ENCODE measurements around the gene UBQLN3. TPM values are rescaled to one million over a fixed set of nuclear protein-coding genes. Genes with fewer than 3 reads are reported as not detected.

Gene UBQLN3
- 0.14 TPM for total RNA-seq
- long read RNA-seq, result 0 reads

DNA sequence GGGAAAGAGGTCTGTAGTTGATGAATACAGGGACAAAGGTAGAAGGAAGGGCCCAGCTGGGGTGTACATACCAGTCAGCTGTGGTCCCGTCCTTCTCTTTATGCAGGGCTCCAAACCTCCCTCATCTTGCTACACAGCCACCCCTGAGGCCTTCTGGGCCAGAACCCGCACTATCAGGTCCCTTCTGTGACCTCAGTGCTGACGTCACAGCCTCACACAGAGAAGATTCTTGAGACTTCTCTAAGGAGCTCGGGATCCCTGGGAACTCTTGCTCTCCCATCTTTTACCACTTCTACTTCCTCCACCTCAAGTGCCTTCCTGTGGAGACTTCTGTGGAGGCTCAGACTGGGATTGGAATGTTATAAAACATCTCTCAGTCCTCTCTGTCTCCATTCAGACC is at the start of gene UBQLN3:
TSS of gene UBQLN3 (minus strand) at position 155 of the 400 bp plus-strand sequence. CDS start 399 bp downstream, outside the sequence.
- Histone ChIP-seq H3K4me1 (no peaks in the 10 kb centered on the region), H3K36me3 (no peaks in the 10 kb centered on the region), H3K9me3 (replicated peaks) (no peaks in the 10 kb centered on the region), H3K27me3 (ENCODE audit: low read depth) (peaks cover 5% of the 10 kb centered on the region), H3K4me3 (no peak within 1 kb of the TSS), H3K27ac (replicated peaks) (no peak within 1 kb of the TSS)
- no peak for DNase-seq
- intact Hi-C loops (cut with micrococcal nuclease), result no loop called here
- TF ChIP-seq, protein P1, sequence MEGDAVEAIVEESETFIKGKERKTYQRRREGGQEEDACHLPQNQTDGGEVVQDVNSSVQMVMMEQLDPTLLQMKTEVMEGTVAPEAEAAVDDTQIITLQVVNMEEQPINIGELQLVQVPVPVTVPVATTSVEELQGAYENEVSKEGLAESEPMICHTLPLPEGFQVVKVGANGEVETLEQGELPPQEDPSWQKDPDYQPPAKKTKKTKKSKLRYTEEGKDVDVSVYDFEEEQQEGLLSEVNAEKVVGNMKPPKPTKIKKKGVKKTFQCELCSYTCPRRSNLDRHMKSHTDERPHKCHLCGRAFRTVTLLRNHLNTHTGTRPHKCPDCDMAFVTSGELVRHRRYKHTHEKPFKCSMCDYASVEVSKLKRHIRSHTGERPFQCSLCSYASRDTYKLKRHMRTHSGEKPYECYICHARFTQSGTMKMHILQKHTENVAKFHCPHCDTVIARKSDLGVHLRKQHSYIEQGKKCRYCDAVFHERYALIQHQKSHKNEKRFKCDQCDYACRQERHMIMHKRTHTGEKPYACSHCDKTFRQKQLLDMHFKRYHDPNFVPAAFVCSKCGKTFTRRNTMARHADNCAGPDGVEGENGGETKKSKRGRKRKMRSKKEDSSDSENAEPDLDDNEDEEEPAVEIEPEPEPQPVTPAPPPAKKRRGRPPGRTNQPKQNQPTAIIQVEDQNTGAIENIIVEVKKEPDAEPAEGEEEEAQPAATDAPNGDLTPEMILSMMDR (IDR thresholded peaks at IDR 0.05; ENCODE audit: borderline replicate concordance), result no peak

DNA sequence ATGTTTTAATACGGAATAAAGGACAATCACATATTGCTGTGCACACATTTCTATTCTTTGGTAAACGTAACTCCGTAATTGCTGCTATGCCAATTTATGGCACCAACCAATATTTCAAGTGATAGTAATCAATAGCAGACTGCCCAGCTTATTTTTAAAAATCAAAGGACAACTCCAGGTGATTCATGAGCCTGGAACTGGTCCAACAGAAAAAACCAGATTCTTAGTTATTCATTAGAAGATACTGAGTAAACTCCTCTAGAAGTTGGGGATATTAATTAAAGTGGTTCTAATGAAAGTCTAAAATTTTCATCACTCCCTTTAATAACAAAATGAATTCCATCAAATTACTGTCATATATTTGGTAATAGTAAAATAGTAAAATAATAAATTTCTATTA is 48.0 kb upstream of the UBQLN3 start:
- H3K4me1 ChIP-seq, result no peaks in the 10 kb centered on the region
- no peaks in the 10 kb centered on the region for H3K9me3 ChIP-seq (replicated peaks)
- H3K36me3 ChIP-seq, result no peaks in the 10 kb centered on the region
- H3K4me3 ChIP-seq, result no peak overlapping the region
- intact Hi-C loops (cut with micrococcal nuclease), result loop anchor here (10.0 kb wide), 1 partner anchor 93 kb away; no protein-coding TSS in a partner anchor
- no peak overlapping the region for H3K27ac ChIP-seq (replicated peaks)
- no peaks in the 10 kb centered on the region for H3K27me3 ChIP-seq (ENCODE audit: low read depth)
- TF ChIP-seq, protein P1 (IDR thresholded peaks at IDR 0.05; ENCODE audit: borderline replicate concordance), result no peak
- DNase-seq, result no peak

DNA sequence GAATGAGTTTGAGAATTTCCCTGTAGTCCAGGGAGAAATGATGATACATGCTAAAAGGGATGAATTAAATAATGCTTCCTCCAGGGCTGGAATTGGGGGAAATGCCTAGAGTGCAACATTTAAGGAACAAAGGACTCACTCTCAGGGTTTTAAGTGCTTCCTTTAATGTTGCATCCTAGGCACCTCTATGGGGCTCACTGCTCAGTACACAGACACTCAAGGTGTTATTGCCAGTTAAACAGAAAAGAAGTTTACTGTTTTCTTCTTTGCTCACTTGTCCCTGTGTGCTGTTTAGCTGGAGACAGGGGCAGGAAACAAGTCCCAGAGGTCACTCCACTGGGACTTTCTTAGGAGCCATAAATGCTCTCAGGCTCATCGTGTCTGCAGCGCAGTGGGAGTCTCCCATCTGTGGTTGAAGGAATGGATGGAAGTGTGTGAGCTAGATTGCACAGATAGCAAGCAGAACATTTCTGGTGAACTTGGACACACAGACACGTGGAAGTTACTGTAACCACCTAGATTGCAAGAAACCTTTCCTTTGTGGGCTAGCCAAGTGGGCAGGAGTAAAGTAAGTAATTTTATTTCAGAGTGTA is 46.9 kb upstream of the UBQLN3 start:
- Histone ChIP-seq H3K36me3 (no peaks in the 10 kb centered on the region), H3K9me3 (replicated peaks) (no peaks in the 10 kb centered on the region), H3K4me1 (no peaks in the 10 kb centered on the region), H3K27me3 (ENCODE audit: low read depth) (no peaks in the 10 kb centered on the region), H3K27ac (replicated peaks) (no peak overlapping the region), H3K4me3 (no peak overlapping the region)
- TF ChIP-seq, protein P1 (IDR thresholded peaks at IDR 0.05; ENCODE audit: borderline replicate concordance), result no peak
- intact Hi-C loops (cut with micrococcal nuclease), result loop anchor here (10.0 kb wide), 1 partner anchor 92 kb away; no protein-coding TSS in a partner anchor
- DNase-seq, result no peak

DNA sequence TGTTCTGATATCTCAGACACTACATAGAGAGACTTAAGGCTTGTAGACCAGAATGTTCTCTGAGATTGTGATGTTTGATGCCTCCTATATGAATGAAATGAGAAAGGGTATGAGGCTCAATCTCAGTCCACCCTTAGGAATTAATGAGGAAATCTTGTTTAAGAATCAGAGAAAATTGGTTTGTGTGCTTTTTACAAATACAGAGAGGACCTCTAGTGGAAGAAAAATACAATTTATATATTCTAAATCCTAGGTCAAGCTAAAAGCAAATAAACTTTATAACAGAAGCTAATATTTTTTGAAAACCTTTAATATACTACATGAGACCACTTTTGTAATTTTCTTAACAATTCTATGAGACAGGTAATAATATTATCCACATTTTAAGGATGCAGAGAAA is 43.6 kb upstream of the UBQLN3 start:
- intact Hi-C loops (cut with micrococcal nuclease), result loop anchor here (10.0 kb wide), 1 partner anchor 89 kb away; no protein-coding TSS in a partner anchor
- no peak overlapping the region for H3K27ac ChIP-seq (replicated peaks)
- no peak for DNase-seq
- H3K4me3 ChIP-seq, result no peak overlapping the region
- H3K4me1 ChIP-seq, result no peaks in the 10 kb centered on the region
- TF ChIP-seq, protein P1 (IDR thresholded peaks at IDR 0.05; ENCODE audit: borderline replicate concordance), result peak; percentile 29
- no peaks in the 10 kb centered on the region for H3K27me3 ChIP-seq (ENCODE audit: low read depth)
- H3K9me3 ChIP-seq (replicated peaks), result no peaks in the 10 kb centered on the region
- no peaks in the 10 kb centered on the region for H3K36me3 ChIP-seq

DNA sequence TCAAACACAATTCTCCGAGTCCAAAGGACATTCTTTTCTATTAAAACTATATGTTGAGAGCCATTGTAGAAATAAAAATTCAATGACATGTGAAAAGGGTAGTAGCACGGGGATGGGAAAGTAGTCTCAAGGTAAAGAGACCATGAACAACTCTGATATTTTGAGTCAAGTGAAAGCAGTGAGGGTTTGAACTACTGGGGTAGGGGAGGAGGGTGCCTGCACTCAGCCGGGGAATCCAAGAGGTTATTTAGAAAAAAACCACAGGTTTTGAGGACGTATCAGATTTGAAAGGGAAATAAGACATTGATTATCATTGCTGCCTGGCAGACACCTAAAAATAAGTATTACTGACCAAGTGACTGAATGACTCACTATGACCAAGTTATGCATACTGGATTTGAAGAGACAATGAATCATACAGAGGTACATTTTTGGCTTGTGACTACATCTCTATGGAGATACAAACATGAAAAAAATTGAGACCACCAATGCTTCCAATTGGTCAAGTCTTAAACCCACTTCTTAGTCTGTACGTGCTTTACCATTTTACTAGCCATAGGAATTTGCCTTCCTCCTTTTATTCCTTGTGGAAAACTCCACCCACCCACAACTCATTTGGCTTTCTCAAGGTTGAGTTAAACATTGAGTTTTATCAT is 40.8 kb upstream of the UBQLN3 start:
- Histone ChIP-seq H3K27ac (replicated peaks) (no peak overlapping the region), H3K36me3 (no peaks in the 10 kb centered on the region), H3K27me3 (ENCODE audit: low read depth) (no peaks in the 10 kb centered on the region), H3K4me3 (no peak overlapping the region), H3K9me3 (replicated peaks) (no peaks in the 10 kb centered on the region), H3K4me1 (no peaks in the 10 kb centered on the region)
- TF ChIP-seq, protein P1 (IDR thresholded peaks at IDR 0.05; ENCODE audit: borderline replicate concordance), result no peak
- DNase-seq, result no peak
- intact Hi-C loops (cut with micrococcal nuclease), result loop anchor here (10.0 kb wide), 1 partner anchor 86 kb away; no protein-coding TSS in a partner anchor

Measured in left ventricle myocardium inferior (tissue), 1 donor.